Measurements from ENCODE around the gene TMEM128.

GRCh38 chr4:4288098-4288497, 40.1 kb upstream of the TMEM128 start:
- TF ChIP-seq POLR2AphosphoS5 (IDR thresholded peaks at IDR 0.05) (no peak), CTCF (IDR thresholded peaks at IDR 0.05) (no peak), POLR2A (IDR thresholded peaks at IDR 0.05) (no peak)
